ENCODE results near the gene GNRH2. TPM values are rescaled to one million over a fixed set of nuclear protein-coding genes. Genes with fewer than 3 reads are reported as not detected.

Gene GNRH2
- total RNA-seq, 1 donor from 2014 or later, result 0.37 TPM

GRCh38 chr20:3031524-3032147 is 11.8 kb upstream of the GNRH2 start:
- Histone ChIP-seq H3K4me2 (no peak overlapping the region), H3K9ac (no peak overlapping the region), H3K9me3 (ENCODE audit: low read depth) (no peaks in the 10 kb centered on the region), H3K4me1 (no peaks in the 10 kb centered on the region), H2AFZ (replicated peaks) (no peak overlapping the region), H3K4me3 (no peak overlapping the region), H3K36me3 (no peaks in the 10 kb centered on the region), H3F3A (ENCODE audit: low read depth) (no peaks in the 10 kb centered on the region), H3K27ac (no peak overlapping the region), H3K27me3 (no peaks in the 10 kb centered on the region), H3K79me2 (ENCODE audit: low read depth) (no peaks in the 10 kb centered on the region), H4K20me1 (ENCODE audit: low read depth) (no peaks in the 10 kb centered on the region)
- no peaks in the 10 kb centered on the region for H3K4me1 Mint-ChIP-seq
- DNase-seq (ENCODE audit: low spot score), result no peak
- H3K4me3 Mint-ChIP-seq, result no peak overlapping the region
- H3K36me3 Mint-ChIP-seq, result peaks cover 24% of the 10 kb centered on the region
- H3K27me3 Mint-ChIP-seq (ENCODE audit: insufficient read depth, low read depth), result peaks cover 3% of the 10 kb centered on the region
- H3K27ac Mint-ChIP-seq, result no peak overlapping the region
- TF ChIP-seq, protein P1, sequence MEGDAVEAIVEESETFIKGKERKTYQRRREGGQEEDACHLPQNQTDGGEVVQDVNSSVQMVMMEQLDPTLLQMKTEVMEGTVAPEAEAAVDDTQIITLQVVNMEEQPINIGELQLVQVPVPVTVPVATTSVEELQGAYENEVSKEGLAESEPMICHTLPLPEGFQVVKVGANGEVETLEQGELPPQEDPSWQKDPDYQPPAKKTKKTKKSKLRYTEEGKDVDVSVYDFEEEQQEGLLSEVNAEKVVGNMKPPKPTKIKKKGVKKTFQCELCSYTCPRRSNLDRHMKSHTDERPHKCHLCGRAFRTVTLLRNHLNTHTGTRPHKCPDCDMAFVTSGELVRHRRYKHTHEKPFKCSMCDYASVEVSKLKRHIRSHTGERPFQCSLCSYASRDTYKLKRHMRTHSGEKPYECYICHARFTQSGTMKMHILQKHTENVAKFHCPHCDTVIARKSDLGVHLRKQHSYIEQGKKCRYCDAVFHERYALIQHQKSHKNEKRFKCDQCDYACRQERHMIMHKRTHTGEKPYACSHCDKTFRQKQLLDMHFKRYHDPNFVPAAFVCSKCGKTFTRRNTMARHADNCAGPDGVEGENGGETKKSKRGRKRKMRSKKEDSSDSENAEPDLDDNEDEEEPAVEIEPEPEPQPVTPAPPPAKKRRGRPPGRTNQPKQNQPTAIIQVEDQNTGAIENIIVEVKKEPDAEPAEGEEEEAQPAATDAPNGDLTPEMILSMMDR (IDR thresholded peaks at IDR 0.05), result no peak
- no peak for TF ChIP-seq EZH2phosphoT487 (IDR thresholded peaks at IDR 0.05)
- no peak for TF ChIP-seq EZH2 (IDR thresholded peaks at IDR 0.05)
- no peaks in the 10 kb centered on the region for H3K9me3 Mint-ChIP-seq

- no peaks in the 10 kb centered on the region for H3K4me1 ChIP-seq
- H3K27me3 Mint-ChIP-seq (ENCODE audit: insufficient read depth, low read depth), result peaks cover 3% of the 10 kb centered on the region
- no peak overlapping the region for H3K4me3 ChIP-seq
- no peak overlapping the region for H3K4me3 Mint-ChIP-seq
- H2AFZ ChIP-seq (replicated peaks), result no peak overlapping the region
- H3K9me3 Mint-ChIP-seq, result no peaks in the 10 kb centered on the region
- no peaks in the 10 kb centered on the region for H3K4me1 Mint-ChIP-seq
- peaks cover 17% of the 10 kb centered on the region for H3K36me3 Mint-ChIP-seq
- H3K9ac ChIP-seq, result no peak overlapping the region
- H3K27ac ChIP-seq, result no peak overlapping the region
- H3K27ac Mint-ChIP-seq, result no peak overlapping the region
- H3K79me2 ChIP-seq (ENCODE audit: low read depth), result no peaks in the 10 kb centered on the region
- H3K27me3 ChIP-seq, result no peaks in the 10 kb centered on the region
- TF ChIP-seq EZH2 (IDR thresholded peaks at IDR 0.05) (no peak), EZH2phosphoT487 (IDR thresholded peaks at IDR 0.05) (no peak)
- TF ChIP-seq, protein P1 (IDR thresholded peaks at IDR 0.05), result no peak
- no peaks in the 10 kb centered on the region for H3F3A ChIP-seq (ENCODE audit: low read depth)
- no peak overlapping the region for H3K4me2 ChIP-seq
- H4K20me1 ChIP-seq (ENCODE audit: low read depth), result no peaks in the 10 kb centered on the region
- no peak for DNase-seq (ENCODE audit: low spot score)
- no peaks in the 10 kb centered on the region for H3K36me3 ChIP-seq
- H3K9me3 ChIP-seq (ENCODE audit: low read depth), result no peaks in the 10 kb centered on the region
Observed at GRCh38 chr20:3032624-3033023, 10.8 kb upstream of the GNRH2 start.

DNA sequence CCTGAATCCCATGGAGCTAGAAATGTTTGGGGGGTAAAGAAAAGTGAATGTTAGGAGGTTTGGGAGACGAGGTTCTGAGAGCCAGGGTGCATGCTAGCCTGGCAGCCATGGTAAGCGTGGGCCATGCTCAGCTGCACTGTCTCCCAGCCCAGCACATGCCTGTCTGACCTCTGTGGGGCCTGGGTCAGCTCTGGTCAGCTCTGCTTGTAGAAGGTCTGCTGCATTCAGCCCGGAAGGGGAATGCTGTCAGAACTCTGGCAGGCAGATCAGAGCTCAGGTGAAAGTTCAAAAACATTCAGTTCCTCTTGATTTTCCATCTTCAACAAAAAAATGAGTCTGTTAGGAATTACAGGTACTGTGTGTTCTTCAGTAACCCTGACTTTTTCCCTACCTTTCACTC is 5.8 kb upstream of the GNRH2 start:
- Mint-ChIP-seq H3K36me3 (peaks cover 28% of the 10 kb centered on the region), H3K27ac (no peak overlapping the region), H3K4me3 (no peak overlapping the region), H3K4me1 (peaks cover 12% of the 10 kb centered on the region), H3K9me3 (no peaks in the 10 kb centered on the region), H3K27me3 (ENCODE audit: insufficient read depth, low read depth) (peaks cover 3% of the 10 kb centered on the region)
- no peak for DNase-seq (ENCODE audit: low spot score)
- no peak for TF ChIP-seq EZH2 (IDR thresholded peaks at IDR 0.05)
- TF ChIP-seq EZH2phosphoT487 (IDR thresholded peaks at IDR 0.05), result no peak
- TF ChIP-seq, protein P1 (IDR thresholded peaks at IDR 0.05), result no peak
- H2AFZ ChIP-seq (replicated peaks), result no peak overlapping the region
- no peak overlapping the region for H3K4me2 ChIP-seq
- H3F3A ChIP-seq (ENCODE audit: low read depth), result peaks cover 4% of the 10 kb centered on the region
- H3K9ac ChIP-seq, result no peak overlapping the region
- no peaks in the 10 kb centered on the region for H3K9me3 ChIP-seq (ENCODE audit: low read depth)
- H3K36me3 ChIP-seq, result no peaks in the 10 kb centered on the region
- no peak overlapping the region for H3K27ac ChIP-seq
- no peaks in the 10 kb centered on the region for H3K79me2 ChIP-seq (ENCODE audit: low read depth)
- no peaks in the 10 kb centered on the region for H3K27me3 ChIP-seq
- no peaks in the 10 kb centered on the region for H3K4me1 ChIP-seq
- no peak overlapping the region for H3K4me3 ChIP-seq
- H4K20me1 ChIP-seq (ENCODE audit: low read depth), result no peaks in the 10 kb centered on the region

Data from neural progenitor cell (in vitro differentiated cells).